NCI-H226 (cell line): ENCODE data around the gene AP3S2.

Source experiments
- DNase-seq: peaks from one replicate; pipeline ENCODE4 v3.0.0-alpha.2; 2015

AP3S2 gene

GRCh38 chr15:89812847-89813320 lies 80.9 kb downstream of the AP3S2 start:
- DNase-seq: no peak

- no peak for DNase-seq
Observed at GRCh38 chr15:89812011-89812846, 81.6 kb downstream of the AP3S2 start.

- no peak for DNase-seq
Observed at GRCh38 chr15:89810837-89811236, 83.0 kb downstream of the AP3S2 start.

GRCh38 chr15:89809787-89810148 lies 84.0 kb downstream of the AP3S2 start:
- DNase-seq: no peak

GRCh38 chr15:89809093-89809786 lies 84.6 kb downstream of the AP3S2 start:
- no peak for DNase-seq

GRCh38 chr15:89808160-89808870 lies 85.5 kb downstream of the AP3S2 start:
- DNase-seq: no peak

GRCh38 chr15:89807689-89808088 lies 86.1 kb downstream of the AP3S2 start:
- no peak for DNase-seq

GRCh38 chr15:89806559-89807550 lies 86.9 kb downstream of the AP3S2 start:
- no peak for DNase-seq

- no peak for DNase-seq
Observed at GRCh38 chr15:89806210-89806558, 87.6 kb downstream of the AP3S2 start.

GRCh38 chr15:89805241-89806209 lies 88.3 kb downstream of the AP3S2 start:
- no peak for DNase-seq

GRCh38 chr15:89803941-89804800 lies 89.6 kb downstream of the AP3S2 start:
- no peak for DNase-seq

- DNase-seq: no peak
Observed at GRCh38 chr15:89802986-89803824, 90.6 kb downstream of the AP3S2 start.

GRCh38 chr15:89802231-89802928 lies 91.4 kb downstream of the AP3S2 start:
- no peak for DNase-seq

GRCh38 chr15:89801471-89802195 lies 92.2 kb downstream of the AP3S2 start:
- no peak for DNase-seq

GRCh38 chr15:89799918-89800498 lies 93.8 kb downstream of the AP3S2 start:
- DNase-seq: no peak

GRCh38 chr15:89799011-89799911 lies 94.5 kb downstream of the AP3S2 start:
- no peak for DNase-seq
